ENCODE data around the gene NTNG2. TPM values are rescaled to one million over a fixed set of nuclear protein-coding genes. Genes with fewer than 3 reads are reported as not detected.

NTNG2 gene
- total RNA-seq, 4 donors from 2014 or later: 1.5 to 6.6 (median 4.3) TPM

GRCh38 chr9:132194508-132194907 lies 32.6 kb downstream of the NTNG2 start:
- H3K27me3 ChIP-seq: peaks cover 0 to 11% (median 0%) of the 10 kb centered on the region in 4 donors
- intact Hi-C loops (cut with DNase I): no loop called here
- DNase-seq (ENCODE audit: extremely low spot score): no peak
- 85% methylated on average over 7 of the region's 8 CpGs for WGBS
- H3K4me1 ChIP-seq: no peaks in the 10 kb centered on the region
- H3K27ac ChIP-seq (replicated peaks in 1 of 4): no peak overlapping the region
- no peaks in the 10 kb centered on the region for H3K36me3 ChIP-seq
- no peak overlapping the region for H3K4me3 ChIP-seq
- no peaks in the 10 kb centered on the region for H3K9me3 ChIP-seq
- TF ChIP-seq POLR2AphosphoS5 (IDR thresholded peaks at IDR 0.05): no peak
- TF ChIP-seq, protein P1, sequence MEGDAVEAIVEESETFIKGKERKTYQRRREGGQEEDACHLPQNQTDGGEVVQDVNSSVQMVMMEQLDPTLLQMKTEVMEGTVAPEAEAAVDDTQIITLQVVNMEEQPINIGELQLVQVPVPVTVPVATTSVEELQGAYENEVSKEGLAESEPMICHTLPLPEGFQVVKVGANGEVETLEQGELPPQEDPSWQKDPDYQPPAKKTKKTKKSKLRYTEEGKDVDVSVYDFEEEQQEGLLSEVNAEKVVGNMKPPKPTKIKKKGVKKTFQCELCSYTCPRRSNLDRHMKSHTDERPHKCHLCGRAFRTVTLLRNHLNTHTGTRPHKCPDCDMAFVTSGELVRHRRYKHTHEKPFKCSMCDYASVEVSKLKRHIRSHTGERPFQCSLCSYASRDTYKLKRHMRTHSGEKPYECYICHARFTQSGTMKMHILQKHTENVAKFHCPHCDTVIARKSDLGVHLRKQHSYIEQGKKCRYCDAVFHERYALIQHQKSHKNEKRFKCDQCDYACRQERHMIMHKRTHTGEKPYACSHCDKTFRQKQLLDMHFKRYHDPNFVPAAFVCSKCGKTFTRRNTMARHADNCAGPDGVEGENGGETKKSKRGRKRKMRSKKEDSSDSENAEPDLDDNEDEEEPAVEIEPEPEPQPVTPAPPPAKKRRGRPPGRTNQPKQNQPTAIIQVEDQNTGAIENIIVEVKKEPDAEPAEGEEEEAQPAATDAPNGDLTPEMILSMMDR (IDR thresholded peaks at IDR 0.05): no peak
- TF ChIP-seq POLR2A (IDR thresholded peaks at IDR 0.05; ENCODE audit: low read depth): no peak
- TF ChIP-seq EP300 (IDR thresholded peaks at IDR 0.05): no peak

GRCh38 chr9:132197315-132197714 lies 35.5 kb downstream of the NTNG2 start:
- 88% methylated on average over 6 of the region's 6 CpGs for WGBS
- no peak for DNase-seq (ENCODE audit: extremely low spot score)
- TF ChIP-seq POLR2AphosphoS5 (IDR thresholded peaks at IDR 0.05): no peak
- TF ChIP-seq, protein P1 (IDR thresholded peaks at IDR 0.05): no peak
- TF ChIP-seq POLR2A (IDR thresholded peaks at IDR 0.05; ENCODE audit: low read depth): no peak
- TF ChIP-seq EP300 (IDR thresholded peaks at IDR 0.05): no peak
- Histone ChIP-seq H3K4me1 (no peaks in the 10 kb centered on the region), H3K27ac (replicated peaks in 1 of 4) (no peak overlapping the region), H3K27me3 (peaks cover 0 to 32% (median 3%) of the 10 kb centered on the region in 4 donors), H3K9me3 (no peaks in the 10 kb centered on the region), H3K36me3 (no peaks in the 10 kb centered on the region), H3K4me3 (no peak overlapping the region)
- intact Hi-C loops (cut with DNase I): no loop called here

- Histone ChIP-seq H3K4me3 (no peak overlapping the region), H3K4me1 (no peaks in the 10 kb centered on the region), H3K27me3 (peaks cover 0 to 32% (median 5%) of the 10 kb centered on the region in 4 donors), H3K9me3 (no peaks in the 10 kb centered on the region), H3K36me3 (no peaks in the 10 kb centered on the region), H3K27ac (replicated peaks in 1 of 4) (no peak overlapping the region)
- WGBS: 91% methylated on average over 46 of the region's 58 CpGs
- intact Hi-C loops (cut with DNase I): no loop called here
- DNase-seq (ENCODE audit: extremely low spot score): no peak
- TF ChIP-seq POLR2AphosphoS5 (IDR thresholded peaks at IDR 0.05): no peak
These were observed 36.1 kb downstream of the NTNG2 start for GRCh38 chr9:132197856-132198550.

GRCh38 chr9:132199056-132199455 lies 37.2 kb downstream of the NTNG2 start:
- intact Hi-C loops (cut with DNase I): no loop called here
- 85% methylated on average over 4 of the region's 4 CpGs for WGBS
- Histone ChIP-seq H3K4me3 (no peak overlapping the region), H3K27me3 (peaks cover 0 to 35% (median 5%) of the 10 kb centered on the region in 4 donors), H3K36me3 (no peaks in the 10 kb centered on the region), H3K27ac (replicated peaks in 1 of 4) (no peak overlapping the region), H3K9me3 (no peaks in the 10 kb centered on the region), H3K4me1 (no peaks in the 10 kb centered on the region)
- DNase-seq (ENCODE audit: extremely low spot score): no peak
- TF ChIP-seq POLR2A (IDR thresholded peaks at IDR 0.05; ENCODE audit: low read depth): no peak
- TF ChIP-seq, protein P1 (IDR thresholded peaks at IDR 0.05): no peak
- no peak for TF ChIP-seq POLR2AphosphoS5 (IDR thresholded peaks at IDR 0.05)
- no peak for TF ChIP-seq EP300 (IDR thresholded peaks at IDR 0.05)

GRCh38 chr9:132200706-132201105 lies 38.8 kb downstream of the NTNG2 start:
- no peak for DNase-seq (ENCODE audit: extremely low spot score)
- Histone ChIP-seq H3K27me3 (peaks cover 0 to 35% (median 5%) of the 10 kb centered on the region in 4 donors), H3K4me1 (no peaks in the 10 kb centered on the region), H3K9me3 (peaks cover 0 to 10% (median 0%) of the 10 kb centered on the region in 4 donors), H3K27ac (replicated peaks in 1 of 4) (no peak overlapping the region), H3K36me3 (no peaks in the 10 kb centered on the region), H3K4me3 (no peak overlapping the region)
- TF ChIP-seq, protein P1 (IDR thresholded peaks at IDR 0.05): no peak
- no peak for TF ChIP-seq EP300 (IDR thresholded peaks at IDR 0.05)
- TF ChIP-seq POLR2AphosphoS5 (IDR thresholded peaks at IDR 0.05): no peak
- TF ChIP-seq POLR2A (IDR thresholded peaks at IDR 0.05; ENCODE audit: low read depth): no peak
- intact Hi-C loops (cut with DNase I): no loop called here
- 81% methylated on average over 3 of the region's 4 CpGs for WGBS
